Keratinocyte (primary cell): ENCODE data around the gene SETD2. TPM values are rescaled to one million over a fixed set of nuclear protein-coding genes. Genes with fewer than 3 reads are reported as not detected.
"Not testable (repeated sequence)": the region's sequence is repeated elsewhere in the genome, so short reads cannot be mapped to it uniquely, and the experiment has no call there.

Source experiments
- DNase-seq: peaks from one replicate; pipeline ENCODE4 v3.0.0-alpha.2; 2011; ENCODE audit warnings: low read depth, missing footprints, low spot score
- FAIRE-seq: peaks from 2 replicates; lab custom pipeline; 2011; peaks lifted over from hg19 to GRCh38; lab: Jason Lieb, UNC
- H2AFZ ChIP-seq: 2 replicates; pipeline ENCODE4 v1.6.0; 2012; ENCODE audit warnings: low read length, control low read depth, inconsistent platforms; ENCODE audit not compliant: control insufficient read depth
- H3K27ac ChIP-seq: 2 replicates; pipeline ENCODE4 v1.5.1; 2011; ENCODE audit warnings: low read length; ENCODE audit not compliant: control insufficient read depth, insufficient read depth
- H3K27me3 ChIP-seq: 3 replicates; pipeline ENCODE4 v1.6.0; 2011; ENCODE audit warnings: low read length; ENCODE audit not compliant: control insufficient read depth, insufficient read depth; ENCODE audit errors: extremely low read depth
- H3K36me3 ChIP-seq, 2 experiments: 2 replicates in 1 of 2; 3 replicates in 1 of 2; pipeline ENCODE4 v1.5.1; 2011; ENCODE audit warnings: low read length in 2 of 2, mild to moderate bottlenecking in 1 of 2; ENCODE audit not compliant: control insufficient read depth in 2 of 2, insufficient read depth in 2 of 2; ENCODE audit errors: extremely low read depth in 1 of 2
- H3K4me1 ChIP-seq: 3 replicates; pipeline ENCODE4 v1.5.1; 2011; ENCODE audit warnings: low read length; ENCODE audit not compliant: control insufficient read depth, insufficient read depth; ENCODE audit errors: extremely low read depth
- H3K4me2 ChIP-seq: 3 replicates; pipeline ENCODE4 v1.6.0; 2011; ENCODE audit warnings: low read depth, low read length; ENCODE audit not compliant: control insufficient read depth, insufficient read depth; ENCODE audit errors: extremely low read depth
- H3K4me3 ChIP-seq, 3 experiments: fragments of 200-600 bp in 1 of 3; sonication (generic) in 1 of 3; 2 replicates in 2 of 3; 3 replicates in 1 of 3; pipeline ENCODE4 v1.5.1; 2011 to 2016; ENCODE audit warnings: low read length in 3 of 3, mild to moderate bottlenecking in 3 of 3, control low read depth in 2 of 3, inconsistent platforms in 1 of 3, low read depth in 1 of 3, mixed read lengths in 1 of 3, mixed run types in 1 of 3, moderate library complexity in 1 of 3; ENCODE audit not compliant: control insufficient read depth in 2 of 3, insufficient read depth in 2 of 3; ENCODE audit errors: extremely low read depth in 1 of 3
- H3K79me2 ChIP-seq: 2 replicates; pipeline ENCODE4 v1.6.0; 2012; ENCODE audit warnings: low read length; ENCODE audit not compliant: control insufficient read depth, insufficient read depth
- H3K9ac ChIP-seq: 3 replicates; pipeline ENCODE4 v1.6.0; 2011; ENCODE audit warnings: low read length; ENCODE audit not compliant: control insufficient read depth, insufficient read depth; ENCODE audit errors: extremely low read depth
- H3K9me1 ChIP-seq: 3 replicates; pipeline ENCODE4 v1.6.0; 2011; ENCODE audit warnings: low read length; ENCODE audit not compliant: control insufficient read depth, insufficient read depth; ENCODE audit errors: extremely low read depth
- H3K9me3 ChIP-seq: 2 replicates; pipeline ENCODE4 v1.5.1; 2012; ENCODE audit warnings: low read depth, low read length; ENCODE audit not compliant: control insufficient read depth
- H4K20me1 ChIP-seq: 3 replicates; pipeline ENCODE4 v1.6.0; 2011; ENCODE audit warnings: low read length; ENCODE audit not compliant: control insufficient read depth, insufficient read depth; ENCODE audit errors: extremely low read depth
- CTCF ChIP-seq, 3 experiments: IDR thresholded peaks in 1 of 3; conservative IDR thresholded peaks in 1 of 3; optimal IDR thresholded peaks in 1 of 3; 2 replicates in 2 of 3; 3 replicates in 1 of 3; pipeline versions ENCODE3 to v1.5.1; 2011; ENCODE audit warnings: low read length in 3 of 3, mild to moderate bottlenecking in 3 of 3, moderate library complexity in 2 of 3, control low read depth in 1 of 3, inconsistent platforms in 1 of 3; ENCODE audit not compliant: insufficient read depth in 2 of 3; ENCODE audit errors: extremely low read depth in 1 of 3
- EZH2 ChIP-seq: IDR thresholded peaks from one replicate; pipeline ENCODE4 v1.6.1; 2012; ENCODE audit warnings: inconsistent platforms, mild to moderate bottlenecking, low read length, moderate library complexity
- dilution Hi-C: fragments of 300-500 bp; cut with MboI; formaldehyde crosslinking; loops from one replicate; pipeline ENCODE4 v1.7.0; 2020; ENCODE audit warnings: low sequenced_read_pairs; ENCODE audit not compliant: extremely low pct_ligation_motif_present
- polyA plus RNA-seq, 5 experiments: library from polyadenylated mRNA; depleted of rRNA in 3 of 5; stranded (reverse) in 3 of 5; stranded (forward) in 1 of 5; unstranded in 1 of 5; fragments of >200 nt; gene quantifications; 1 replicate in 1 of 5; 2 replicates in 3 of 5; 3 replicates in 1 of 5; pipeline versions ENCODE4 v1.2.1 to v1.2.3, GENCODE V29; 2011 to 2012; ENCODE audit warnings: missing spikeins in 2 of 5, low read depth in 1 of 5, low replicate concordance in 1 of 5

Gene SETD2
- polyA plus RNA-seq, 1 donor (not counting 4 experiments of a cell fraction or from before 2014, with no cell fraction given) = 23.3 TPM

- Histone ChIP-seq H4K20me1 (no peaks in the 10 kb centered on the region), H3K79me2 (no peaks in the 10 kb centered on the region), H3K36me3 (no peaks in the 10 kb centered on the region), H3K27me3 (no peaks in the 10 kb centered on the region), H3K4me3 (no peak overlapping the region), H3K27ac (no peak overlapping the region), H3K9ac (no peak overlapping the region), H3K9me3 (no peaks in the 10 kb centered on the region), H3K4me1 (no peaks in the 10 kb centered on the region), H3K4me2 (no peak overlapping the region), H2AFZ (no peak overlapping the region), H3K9me1 (no peaks in the 10 kb centered on the region)
- dilution Hi-C loops = no loop called here
- no peak for DNase-seq
- no peak for FAIRE-seq
- TF ChIP-seq CTCF (optimal IDR thresholded peaks at IDR 0.05 in 1 of 3, IDR thresholded peaks at IDR 0.05 in 1 of 3, conservative IDR thresholded peaks at IDR 0.05 in 1 of 3; ENCODE audit: extremely low read depth in 1 of 3, insufficient read depth in 2 of 3, low read length in 3 of 3) (no peak), EZH2 (no peak)
Observed at GRCh38 chr3:47210863-47211405, 47.0 kb upstream of the SETD2 start.

GRCh38 chr3:47206022-47206421 lies 42.1 kb upstream of the SETD2 start:
- H3K4me1 ChIP-seq, H3K36me3 ChIP-seq, FAIRE-seq, dilution Hi-C loops, H3K4me2 ChIP-seq, H3K9me3 ChIP-seq, H4K20me1 ChIP-seq, H3K27ac ChIP-seq, H3K9ac ChIP-seq, H3K79me2 ChIP-seq, DNase-seq, H3K4me3 ChIP-seq, H2AFZ ChIP-seq, H3K27me3 ChIP-seq, H3K9me1 ChIP-seq: not testable (repeated sequence)

- H2AFZ ChIP-seq = no peak overlapping the region
Observed at GRCh38 chr3:47204875-47205274, 41.0 kb upstream of the SETD2 start.

More at GRCh38 chr3:47204875-47205274, 41.0 kb upstream of the SETD2 start:
- no peaks in the 10 kb centered on the region for H3K36me3 ChIP-seq
- no peaks in the 10 kb centered on the region for H3K27me3 ChIP-seq
- H3K79me2 ChIP-seq = no peaks in the 10 kb centered on the region
- no peak overlapping the region for H3K9ac ChIP-seq
- no peaks in the 10 kb centered on the region for H3K9me1 ChIP-seq
- dilution Hi-C loops = no loop called here
- TF ChIP-seq EZH2 = no peak
- TF ChIP-seq CTCF (optimal IDR thresholded peaks at IDR 0.05 in 1 of 3, IDR thresholded peaks at IDR 0.05 in 1 of 3, conservative IDR thresholded peaks at IDR 0.05 in 1 of 3; ENCODE audit: extremely low read depth in 1 of 3, insufficient read depth in 2 of 3, low read length in 3 of 3) = no peak
- DNase-seq (no peak), FAIRE-seq (no peak)
- no peaks in the 10 kb centered on the region for H3K9me3 ChIP-seq
- no peaks in the 10 kb centered on the region for H4K20me1 ChIP-seq
- no peak overlapping the region for H3K27ac ChIP-seq
- H3K4me3 ChIP-seq = no peak overlapping the region
- no peak overlapping the region for H3K4me2 ChIP-seq
- H3K4me1 ChIP-seq = no peaks in the 10 kb centered on the region
